K562 (cell line): ENCODE measurements around the gene NFIC. TPM values are rescaled to one million over a fixed set of nuclear protein-coding genes. Genes with fewer than 3 reads are reported as not detected.
A peak's percentile ranks its signal among the peaks of the same experiment; 100 is the strongest.

ENCODE experiments used
- ATAC-seq: fragments of 200-7000 bp; cut with Tn5 transposase; 3 replicates; pipeline ENCODE4 v1.9.1; 2020; ENCODE audit warnings: moderate library complexity
- BruUV-seq: library from RNA; stranded (reverse); fragments of 400-500 nt; replicated peaks from 2 replicates; lab custom pipeline; 2021; lab: Mats Ljungman, UMichigan
- CTCF ChIA-PET: fragments of 300-600 bp; formaldehyde crosslinking; extraction: SDS; loops from one replicate; lab custom pipeline; 2021; ENCODE audit warnings: low intra/inter-chr PET ratio; lab: Yijun Ruan, JAX
- POLR2A ChIA-PET: fragments of 300-600, 350-650 bp; sonication (Branson Sonifier 250); formaldehyde crosslinking; extraction: SDS; loops from one replicate; lab custom pipeline; 2021; ENCODE audit warnings: antibody characterized with exemption, inconsistent platforms; lab: Yijun Ruan, JAX
- DNase-seq, 4 experiments: peaks; one replicate each; pipeline versions ENCODE4 v3.0.0 to v3.0.0-alpha.2; 2011 to 2018; ENCODE audit warnings: low spot score in 3 of 4, mixed read lengths in 3 of 4; ENCODE audit errors: extremely low read depth in 1 of 4
- FAIRE-seq: peaks from 2 replicates; lab custom pipeline; 2011; peaks lifted over from hg19 to GRCh38; lab: Jason Lieb, UNC
- H2AFZ ChIP-seq: 2 replicates; pipeline ENCODE4 v1.6.0; 2011; ENCODE audit warnings: low read depth, low read length, control low read depth, inconsistent platforms
- H3K27ac ChIP-seq: fragments of 200-600 bp; 3 replicates; pipeline ENCODE4 v1.8.0; 2011; ENCODE audit warnings: low read depth, mild to moderate bottlenecking, control low read depth, inconsistent platforms, low read length, moderate library complexity, mixed read lengths; ENCODE audit errors: extremely low read depth
- H3K27me3 ChIP-seq, 2 experiments: fragments of 300-600 bp in 1 of 2; 2 replicates in 1 of 2; 3 replicates in 1 of 2; pipeline versions ENCODE4 v1.6.0 to v1.8.0; 2011; ENCODE audit warnings: inconsistent platforms in 2 of 2, low read length in 2 of 2, mild to moderate bottlenecking in 1 of 2, mixed read lengths in 1 of 2, moderate library complexity in 1 of 2; ENCODE audit not compliant: control insufficient read depth in 2 of 2, insufficient read depth in 2 of 2
- H3K36me3 ChIP-seq: fragments of 300-600 bp; 3 replicates; pipeline ENCODE4 v1.8.0; 2011; ENCODE audit warnings: mild to moderate bottlenecking, low read length, inconsistent platforms; ENCODE audit not compliant: control insufficient read depth, insufficient read depth
- H3K4me1 ChIP-seq, 2 experiments: fragments of 200-600 bp in 1 of 2; replicated peaks in 1 of 2; 2 replicates in 1 of 2; 3 replicates in 1 of 2; pipeline versions ENCODE4 v1.5.1 to v1.8.0; 2011; ENCODE audit warnings: inconsistent platforms in 2 of 2, low read length in 2 of 2, mild to moderate bottlenecking in 1 of 2, mixed read lengths in 1 of 2, moderate library complexity in 1 of 2; ENCODE audit not compliant: control insufficient read depth in 2 of 2, insufficient read depth in 2 of 2
- H3K4me2 ChIP-seq: 2 replicates; pipeline ENCODE4 v1.6.1; 2011; ENCODE audit warnings: low read length, control low read depth, inconsistent platforms, mixed read lengths; ENCODE audit not compliant: insufficient read depth
- H3K4me3 ChIP-seq: fragments of 200-600 bp; sonication (generic), shearing (Covaris generic); 2 replicates; pipeline ENCODE4 v1.5.1; 2016; ENCODE audit warnings: control low read depth, inconsistent platforms
- H3K79me2 ChIP-seq: fragments of 200-600 bp; 3 replicates; pipeline ENCODE4 v1.8.0; 2011; ENCODE audit warnings: low read length, inconsistent platforms; ENCODE audit not compliant: control insufficient read depth, insufficient read depth
- H3K9ac ChIP-seq, 2 experiments: 2 replicates each; pipeline versions ENCODE4 v1.6.0 to v1.6.1; 2011; ENCODE audit warnings: low read depth in 2 of 2, low read length in 2 of 2, control low read depth in 1 of 2, inconsistent platforms in 1 of 2, mild to moderate bottlenecking in 1 of 2, mixed read lengths in 1 of 2; ENCODE audit not compliant: insufficient read depth in 1 of 2
- H3K9me1 ChIP-seq: one replicate; pipeline ENCODE4 v1.6.0; 2011; ENCODE audit warnings: inconsistent platforms, mild to moderate bottlenecking, low read length, moderate library complexity; ENCODE audit not compliant: control insufficient read depth, insufficient read depth
- H3K9me3 ChIP-seq: replicated peaks from 2 replicates; pipeline ENCODE4 v1.5.1; 2011; ENCODE audit warnings: low read depth, low read length, inconsistent platforms; ENCODE audit not compliant: control insufficient read depth, insufficient read depth
- H4K20me1 ChIP-seq: replicated peaks from 2 replicates; pipeline ENCODE4 v1.6.1; 2011; ENCODE audit warnings: low read length, inconsistent platforms, mixed read lengths; ENCODE audit not compliant: control insufficient read depth, insufficient read depth
- CREBBP ChIP-seq: IDR thresholded peaks from one replicate; pipeline ENCODE4 v1.6.1; 2012; ENCODE audit warnings: low read depth, mild to moderate bottlenecking, control low read depth, inconsistent platforms, low read length
- POLR2AphosphoS5 ChIP-seq: IDR thresholded peaks from 2 replicates; pipeline ENCODE4 v1.6.1; 2011; ENCODE audit warnings: mild to moderate bottlenecking, low read depth, low read length, moderate library complexity; ENCODE audit not compliant: control insufficient read depth, insufficient read depth
- POLR2G ChIP-seq: fragments of 200-400 bp; formaldehyde crosslinking; IDR thresholded peaks from 2 replicates; pipeline ENCODE4 v1.6.1; 2017; ENCODE audit warnings: low read depth, mild to moderate bottlenecking, antibody characterized with exemption, low read length, moderate library complexity
- ZBTB7A ChIP-seq: IDR thresholded peaks from 2 replicates; pipeline ENCODE4 v1.6.1; 2011; ENCODE audit warnings: low read depth, mild to moderate bottlenecking, low read length, moderate library complexity, borderline replicate concordance; ENCODE audit not compliant: control insufficient read depth
- ZNF184 ChIP-seq: sonication (generic); formaldehyde crosslinking; IDR thresholded peaks from 2 replicates; pipeline ENCODE4 v1.5.0; 2020; ENCODE audit warnings: missing genetic modification reagents
- ZNF212 ChIP-seq: fragments of 450-650 bp; formaldehyde crosslinking; IDR thresholded peaks from 2 replicates; pipeline ENCODE4 v1.4.0; 2020; ENCODE audit warnings: mild to moderate bottlenecking
- ZNF57 ChIP-seq: fragments of 450-650 bp; formaldehyde crosslinking; IDR thresholded peaks from 2 replicates; pipeline ENCODE4 v1.4.0; 2020; ENCODE audit warnings: mild to moderate bottlenecking, moderate library complexity
- WGBS: fragments of 100-300 bp; shearing (Covaris generic); methylation state at CpG from one replicate; pipeline ENCODE4 v1.1.6; 2016; ENCODE audit warnings: low coverage, mixed read lengths; ENCODE audit not compliant: insufficient coverage; ENCODE audit errors: missing lambda C conversion rate; 5-methylcytosine and 5-hydroxymethylcytosine counted together
- in situ Hi-C: fragments of 300-500 bp; cut with MboI; formaldehyde crosslinking; loops from 4 replicates; pipeline ENCODE4 v1.15.0; 2018; ENCODE audit warnings: inconsistent platforms, mixed read lengths
- intact Hi-C: fragments of 100-400 bp; cut with micrococcal nuclease; formaldehyde crosslinking; loops from 2 replicates; pipeline ENCODE4 v1.14.2; 2022
- polyA plus RNA-seq, 8 experiments: library from polyadenylated mRNA; depleted of rRNA in 4 of 8; stranded (reverse) in 5 of 8; unstranded in 3 of 8; fragments of >200 nt; fragmentation: Nextera tagmentation in 2 of 8; fragmentation: Illumina TruSeq in 1 of 8; extraction: Ambion mirVana in 2 of 8; extraction: Trizol in 1 of 8; gene quantifications; 2 replicates each; pipeline versions ENCODE4 v1.2.1 to v1.2.3, GENCODE V29; 2011 to 2014; ENCODE audit warnings: inconsistent platforms in 1 of 8, missing spikeins in 1 of 8
- total RNA-seq, 7 experiments: library from RNA; depleted of rRNA in 6 of 7; stranded (reverse); fragments of >200 nt in 6 of 7; fragmentation: Illumina TruSeq in 2 of 7; extraction: Trizol in 2 of 7; gene quantifications; 2 replicates each; pipeline versions ENCODE4 v1.2.1 to v1.2.3, GENCODE V29; 2011 to 2021; ENCODE audit warnings: low replicate concordance in 1 of 7
- TF ChIP-seq, protein P1 (sequence below), 2 experiments: fragments of 450-650 bp; formaldehyde crosslinking in 1 of 2; IDR thresholded peaks; 2 replicates each; pipeline versions ENCODE4 v1.4.0 to v1.6.1; 2014 to 2020; ENCODE audit warnings: mild to moderate bottlenecking in 2 of 2, borderline replicate concordance in 1 of 2, low read depth in 1 of 2
- TF ChIP-seq, protein P2 (sequence below): fragments of 250-450 bp; sonication (Bioruptor Pico); IDR thresholded peaks from 2 replicates; pipeline ENCODE4 v1.5.0; 2020; ENCODE audit warnings: mild to moderate bottlenecking

NFIC gene
- total and polyA plus RNA-seq, 9 of the 15 experiments (the other 6 are each of a cell fraction or from before 2014, with no cell fraction given) = 0.71 to 62.1 (median 6.9) TPM

DNA sequence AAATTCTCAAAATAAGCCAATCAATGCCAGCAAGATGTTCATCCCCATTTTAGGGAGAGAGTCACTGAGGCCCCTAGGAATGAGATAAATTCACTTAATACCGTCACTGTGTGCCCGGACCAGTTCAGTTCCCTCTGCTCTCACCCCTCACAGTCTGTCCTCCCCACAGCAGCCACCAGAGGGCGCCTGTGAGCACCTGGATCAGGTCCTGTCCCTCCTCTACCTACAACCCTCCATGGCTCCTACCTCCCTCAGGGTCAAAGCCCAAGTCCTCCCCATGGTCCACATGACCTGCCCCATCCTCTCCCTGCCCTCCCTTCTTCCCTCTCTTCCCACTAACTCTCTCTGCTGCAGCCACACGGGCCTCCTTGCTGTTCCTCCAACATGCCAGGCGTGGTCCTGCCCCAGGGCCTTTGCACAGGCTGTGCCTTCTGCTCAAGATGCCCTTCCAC is 42.0 kb upstream of the NFIC start:
- Histone ChIP-seq H3K9me1 (no peaks in the 10 kb centered on the region), H3K4me2 (no peak overlapping the region), H3K27ac (no peak overlapping the region), H3K4me1 (peaks cover 0 to 9% of the 10 kb centered on the region in 2 experiments; a peak in 3 of 5 replicates), H3K79me2 (no peaks in the 10 kb centered on the region), H2AFZ (no peak overlapping the region), H3K36me3 (no peaks in the 10 kb centered on the region), H4K20me1 (peaks cover 5% of the 10 kb centered on the region; the same call in 1 of the 2 replicates), H3K4me3 (no peak overlapping the region), H3K9ac (no peak overlapping the region), H3K9me3 (no peaks in the 10 kb centered on the region; the same call in 1 of the 2 replicates), H3K27me3 (no peaks in the 10 kb centered on the region; a peak in 1 of 5 replicates)
- intact Hi-C loops = loop anchor here (10.0 kb wide), 1 partner anchor 380 kb away; the partner anchor contains the start of genes PIP5K1C and TJP3
- peak; percentile 91 for ATAC-seq
- BruUV-seq = no TSS peak
- in situ Hi-C loops = loop anchor here (10.0 kb wide), 1 partner anchor 380 kb away; the partner anchor contains the start of genes PIP5K1C and TJP3
- CTCF ChIA-PET = interaction anchor here (0.9 to 3.2 kb wide), 3 partner anchors 20 to 160 kb away, joined by 3 to 33 read pairs (median 11); no protein-coding TSS in a partner anchor
- FAIRE-seq = peak; percentile 95
- WGBS = 17% methylated on average over 4 of the region's 5 CpGs
- DNase-seq = peak; percentile 79 to 87 (median 82)
- POLR2A ChIA-PET = no interaction called here
- TF ChIP-seq CREBBP = no peak
- TF ChIP-seq ZNF57 (CRISPR knock-in tag) = no peak
- no peak for TF ChIP-seq POLR2G
- TF ChIP-seq ZBTB7A = no peak
- TF ChIP-seq POLR2AphosphoS5 = no peak
- TF ChIP-seq, protein P1, sequence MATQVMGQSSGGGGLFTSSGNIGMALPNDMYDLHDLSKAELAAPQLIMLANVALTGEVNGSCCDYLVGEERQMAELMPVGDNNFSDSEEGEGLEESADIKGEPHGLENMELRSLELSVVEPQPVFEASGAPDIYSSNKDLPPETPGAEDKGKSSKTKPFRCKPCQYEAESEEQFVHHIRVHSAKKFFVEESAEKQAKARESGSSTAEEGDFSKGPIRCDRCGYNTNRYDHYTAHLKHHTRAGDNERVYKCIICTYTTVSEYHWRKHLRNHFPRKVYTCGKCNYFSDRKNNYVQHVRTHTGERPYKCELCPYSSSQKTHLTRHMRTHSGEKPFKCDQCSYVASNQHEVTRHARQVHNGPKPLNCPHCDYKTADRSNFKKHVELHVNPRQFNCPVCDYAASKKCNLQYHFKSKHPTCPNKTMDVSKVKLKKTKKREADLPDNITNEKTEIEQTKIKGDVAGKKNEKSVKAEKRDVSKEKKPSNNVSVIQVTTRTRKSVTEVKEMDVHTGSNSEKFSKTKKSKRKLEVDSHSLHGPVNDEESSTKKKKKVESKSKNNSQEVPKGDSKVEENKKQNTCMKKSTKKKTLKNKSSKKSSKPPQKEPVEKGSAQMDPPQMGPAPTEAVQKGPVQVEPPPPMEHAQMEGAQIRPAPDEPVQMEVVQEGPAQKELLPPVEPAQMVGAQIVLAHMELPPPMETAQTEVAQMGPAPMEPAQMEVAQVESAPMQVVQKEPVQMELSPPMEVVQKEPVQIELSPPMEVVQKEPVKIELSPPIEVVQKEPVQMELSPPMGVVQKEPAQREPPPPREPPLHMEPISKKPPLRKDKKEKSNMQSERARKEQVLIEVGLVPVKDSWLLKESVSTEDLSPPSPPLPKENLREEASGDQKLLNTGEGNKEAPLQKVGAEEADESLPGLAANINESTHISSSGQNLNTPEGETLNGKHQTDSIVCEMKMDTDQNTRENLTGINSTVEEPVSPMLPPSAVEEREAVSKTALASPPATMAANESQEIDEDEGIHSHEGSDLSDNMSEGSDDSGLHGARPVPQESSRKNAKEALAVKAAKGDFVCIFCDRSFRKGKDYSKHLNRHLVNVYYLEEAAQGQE (IDR thresholded peaks at IDR 0.05; ENCODE audit: borderline replicate concordance) = peak; percentile 46; the same call in 1 of the 2 replicates
- TF ChIP-seq, protein P1 (CRISPR knock-in tag; IDR thresholded peaks at IDR 0.05; ENCODE audit: low read depth) = no peak
- no peak for TF ChIP-seq ZNF184 (CRISPR knock-in tag)
- TF ChIP-seq, protein P2, sequence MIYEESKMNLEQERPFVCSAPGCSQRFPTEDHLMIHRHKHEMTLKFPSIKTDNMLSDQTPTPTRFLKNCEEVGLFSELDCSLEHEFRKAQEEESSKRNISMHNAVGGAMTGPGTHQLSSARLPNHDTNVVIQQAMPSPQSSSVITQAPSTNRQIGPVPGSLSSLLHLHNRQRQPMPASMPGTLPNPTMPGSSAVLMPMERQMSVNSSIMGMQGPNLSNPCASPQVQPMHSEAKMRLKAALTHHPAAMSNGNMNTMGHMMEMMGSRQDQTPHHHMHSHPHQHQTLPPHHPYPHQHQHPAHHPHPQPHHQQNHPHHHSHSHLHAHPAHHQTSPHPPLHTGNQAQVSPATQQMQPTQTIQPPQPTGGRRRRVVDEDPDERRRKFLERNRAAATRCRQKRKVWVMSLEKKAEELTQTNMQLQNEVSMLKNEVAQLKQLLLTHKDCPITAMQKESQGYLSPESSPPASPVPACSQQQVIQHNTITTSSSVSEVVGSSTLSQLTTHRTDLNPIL (CRISPR knock-in tag) = no peak
- TF ChIP-seq ZNF212 (CRISPR knock-in tag) = no peak
